GM10248 (cell line): ENCODE data around the gene WFIKKN2.

ENCODE experiments used
- CTCF ChIA-PET: fragments of 300-600 bp; sonication (Branson Sonifier 250); formaldehyde crosslinking; extraction: SDS; loops from one replicate; lab custom pipeline; 2021; ENCODE audit warnings: antibody characterized with exemption; lab: Yijun Ruan, JAX
- POLR2A ChIA-PET: fragments of 350-650 bp; sonication (Branson Sonifier 250); formaldehyde crosslinking; extraction: SDS; loops from one replicate; lab custom pipeline; 2020; ENCODE audit warnings: antibody characterized with exemption; lab: Yijun Ruan, JAX
- DNase-seq: peaks from one replicate; pipeline ENCODE4 v3.0.0; 2012; ENCODE audit errors: extremely low spot score
- CTCF ChIP-seq: IDR thresholded peaks from 2 replicates; pipeline ENCODE4 v1.5.1; 2012; ENCODE audit warnings: mild to moderate bottlenecking, low read depth; ENCODE audit errors: extremely low read depth, missing control alignments, control extremely low read depth

WFIKKN2 gene

GRCh38 chr17:50865868-50866260 is 30.5 kb downstream of the WFIKKN2 start:
- ChIA-PET POLR2A (interaction anchor here (0.6 to 2.8 kb wide), 44 partner anchors 10 to 457 kb away, joined by 3 to 37 read pairs (median 5); partner anchors contain the start of genes CACNA1G, LUC7L3, NME1 and SPAG9), CTCF (interaction anchor here (0.7 to 8.1 kb wide), 8 partner anchors 10 to 180 kb away, joined by 3 to 127 read pairs (median 4); no protein-coding TSS in a partner anchor)
- DNase-seq: no peak
- no peak for TF ChIP-seq CTCF

GRCh38 chr17:50866261-50866949 is 31.0 kb downstream of the WFIKKN2 start, which contains the start of gene TOB1:
Gene TOB1, minus strand, starts transcription at chr17:50866354. Its CDS starts 2,337 bp downstream, at chr17:50864017.
- DNase-seq: peak; percentile 97
- POLR2A ChIA-PET: interaction anchor here (0.6 to 2.8 kb wide), 49 partner anchors 11 to 736 kb away, joined by 3 to 37 read pairs (median 5); partner anchors contain the start of genes CACNA1G, LUC7L3, NME1 and SAMD14
- TF ChIP-seq CTCF: no peak
- CTCF ChIA-PET: interaction anchor here (0.7 to 8.1 kb wide), 12 partner anchors 11 to 469 kb away, joined by 3 to 127 read pairs (median 3); partner anchors contain the start of gene LRRC59

DNA sequence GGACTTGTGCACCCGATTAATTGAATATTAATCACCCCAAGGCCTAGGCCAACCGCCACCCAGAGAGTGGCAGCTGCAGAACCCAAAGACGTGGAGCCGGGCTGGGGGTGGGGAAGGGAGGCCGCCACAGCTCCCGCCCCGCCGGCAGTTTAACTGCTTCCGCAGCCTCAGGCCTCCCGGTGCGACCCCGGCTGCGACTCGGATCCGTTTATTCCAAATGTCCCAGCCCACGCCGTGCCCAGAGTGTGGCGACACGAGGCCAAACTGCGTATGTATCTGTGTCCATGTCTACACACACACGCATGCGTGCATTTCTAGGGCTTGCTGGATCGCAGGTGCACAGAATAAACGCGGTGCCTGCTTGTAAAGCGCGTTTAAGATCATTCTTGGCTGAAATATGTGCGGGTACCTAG is 31.6 kb downstream of the WFIKKN2 start:
- peak; percentile 46 for DNase-seq
- TF ChIP-seq CTCF: no peak
- ChIA-PET POLR2A (interaction anchor here (0.7 to 2.8 kb wide), 14 partner anchors 11 to 254 kb away, joined by 3 to 37 read pairs (median 8); partner anchors contain the start of genes LUC7L3 and SPAG9), CTCF (interaction anchor here (0.7 to 8.1 kb wide), 8 partner anchors 16 to 470 kb away, joined by 3 to 127 read pairs (median 3); partner anchors contain the start of gene LRRC59)

- peak; percentile 87 for DNase-seq
- ChIA-PET CTCF (interaction anchor here (0.9 to 8.1 kb wide), 7 partner anchors 17 to 470 kb away, joined by 3 to 127 read pairs (median 3); partner anchors contain the start of gene LRRC59), POLR2A (interaction anchor here (1.3 to 2.5 kb wide), 6 partner anchors 11 to 253 kb away, joined by 4 to 17 read pairs (median 7); partner anchors contain the start of genes LUC7L3 and SPAG9)
- no peak for TF ChIP-seq CTCF
Observed at GRCh38 chr17:50867363-50868139, 32.2 kb downstream of the WFIKKN2 start.

DNA sequence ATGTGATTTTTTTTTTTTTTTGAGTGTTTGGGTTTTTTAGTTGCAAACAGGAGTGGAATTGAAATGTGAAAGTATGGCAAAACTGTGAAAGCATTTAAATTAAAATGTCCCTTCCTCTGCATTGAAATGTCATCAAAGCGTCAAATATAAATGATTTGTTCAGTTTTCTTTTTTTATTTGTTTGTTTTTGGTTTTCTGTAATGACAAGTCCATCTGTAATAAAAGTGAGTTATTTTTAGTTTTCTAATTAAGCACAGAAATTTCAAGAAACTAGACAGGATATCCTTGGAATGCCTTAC is 32.7 kb downstream of the WFIKKN2 start:
- no peak for DNase-seq
- POLR2A ChIA-PET: no interaction called here
- CTCF ChIA-PET: interaction anchor here (1.0 kb wide), 1 partner anchor 86 kb away, joined by 3 read pairs; no protein-coding TSS in a partner anchor
- TF ChIP-seq CTCF: no peak

- no peak for DNase-seq
- CTCF ChIA-PET: no interaction called here
- POLR2A ChIA-PET: no interaction called here
- TF ChIP-seq CTCF: no peak
Observed at GRCh38 chr17:50868602-50869001, 33.2 kb downstream of the WFIKKN2 start.
